OCI-LY3 (cell line): Measurements from ENCODE around the gene NIPAL4.

Source experiments
- EZH2phosphoT487 ChIP-seq: fragments of 200-600 bp; shearing (Covaris generic); IDR thresholded peaks from 2 replicates; pipeline ENCODE4 v1.6.1; 2018; ENCODE audit warnings: antibody characterized with exemption, mixed run types, low read depth
- TF ChIP-seq, protein P1 (sequence below): fragments of 200-600, 300-600 bp; sonication (generic); IDR thresholded peaks from 2 replicates; pipeline ENCODE4 v1.5.1; 2014; ENCODE audit warnings: antibody characterized with exemption, low read length, low read depth

DNA sequence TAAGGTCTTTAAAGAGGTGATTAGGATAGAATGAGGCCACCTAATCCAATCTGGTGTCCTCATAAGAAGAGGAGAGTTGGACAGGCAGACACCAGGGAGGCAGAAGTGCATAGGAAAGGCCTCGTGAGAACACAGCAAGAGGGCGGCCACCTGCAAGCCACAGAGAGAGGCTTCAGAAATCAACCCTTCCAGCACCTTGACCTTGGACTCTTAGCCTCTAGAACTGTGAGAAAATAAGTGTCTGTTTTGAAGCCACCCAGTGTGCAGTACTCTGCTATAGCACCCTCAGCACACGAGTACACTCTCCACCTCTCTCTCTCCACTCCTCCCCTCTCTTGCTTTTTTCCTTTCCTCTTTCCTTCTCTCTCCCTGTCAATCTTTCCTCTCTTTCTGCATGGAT is 26.8 kb downstream of the NIPAL4 start:
- TF ChIP-seq, protein P1, sequence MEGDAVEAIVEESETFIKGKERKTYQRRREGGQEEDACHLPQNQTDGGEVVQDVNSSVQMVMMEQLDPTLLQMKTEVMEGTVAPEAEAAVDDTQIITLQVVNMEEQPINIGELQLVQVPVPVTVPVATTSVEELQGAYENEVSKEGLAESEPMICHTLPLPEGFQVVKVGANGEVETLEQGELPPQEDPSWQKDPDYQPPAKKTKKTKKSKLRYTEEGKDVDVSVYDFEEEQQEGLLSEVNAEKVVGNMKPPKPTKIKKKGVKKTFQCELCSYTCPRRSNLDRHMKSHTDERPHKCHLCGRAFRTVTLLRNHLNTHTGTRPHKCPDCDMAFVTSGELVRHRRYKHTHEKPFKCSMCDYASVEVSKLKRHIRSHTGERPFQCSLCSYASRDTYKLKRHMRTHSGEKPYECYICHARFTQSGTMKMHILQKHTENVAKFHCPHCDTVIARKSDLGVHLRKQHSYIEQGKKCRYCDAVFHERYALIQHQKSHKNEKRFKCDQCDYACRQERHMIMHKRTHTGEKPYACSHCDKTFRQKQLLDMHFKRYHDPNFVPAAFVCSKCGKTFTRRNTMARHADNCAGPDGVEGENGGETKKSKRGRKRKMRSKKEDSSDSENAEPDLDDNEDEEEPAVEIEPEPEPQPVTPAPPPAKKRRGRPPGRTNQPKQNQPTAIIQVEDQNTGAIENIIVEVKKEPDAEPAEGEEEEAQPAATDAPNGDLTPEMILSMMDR = no peak
- TF ChIP-seq EZH2phosphoT487 = no peak
